Measurements from ENCODE around the gene EP400. TPM values are rescaled to one million over a fixed set of nuclear protein-coding genes. Genes with fewer than 3 reads are reported as not detected.
A peak's percentile ranks its signal among the peaks of the same experiment; 100 is the strongest.
"Not testable (repeated sequence)": the region's sequence is repeated elsewhere in the genome, so short reads cannot be mapped to it uniquely, and the experiment has no call there.

The EP400 gene
- total and polyA plus RNA-seq, 9 of the 15 experiments (the other 6 are each of a cell fraction or from before 2014, with no cell fraction given), result 4.5 to 58.0 (median 7.0) TPM

DNA sequence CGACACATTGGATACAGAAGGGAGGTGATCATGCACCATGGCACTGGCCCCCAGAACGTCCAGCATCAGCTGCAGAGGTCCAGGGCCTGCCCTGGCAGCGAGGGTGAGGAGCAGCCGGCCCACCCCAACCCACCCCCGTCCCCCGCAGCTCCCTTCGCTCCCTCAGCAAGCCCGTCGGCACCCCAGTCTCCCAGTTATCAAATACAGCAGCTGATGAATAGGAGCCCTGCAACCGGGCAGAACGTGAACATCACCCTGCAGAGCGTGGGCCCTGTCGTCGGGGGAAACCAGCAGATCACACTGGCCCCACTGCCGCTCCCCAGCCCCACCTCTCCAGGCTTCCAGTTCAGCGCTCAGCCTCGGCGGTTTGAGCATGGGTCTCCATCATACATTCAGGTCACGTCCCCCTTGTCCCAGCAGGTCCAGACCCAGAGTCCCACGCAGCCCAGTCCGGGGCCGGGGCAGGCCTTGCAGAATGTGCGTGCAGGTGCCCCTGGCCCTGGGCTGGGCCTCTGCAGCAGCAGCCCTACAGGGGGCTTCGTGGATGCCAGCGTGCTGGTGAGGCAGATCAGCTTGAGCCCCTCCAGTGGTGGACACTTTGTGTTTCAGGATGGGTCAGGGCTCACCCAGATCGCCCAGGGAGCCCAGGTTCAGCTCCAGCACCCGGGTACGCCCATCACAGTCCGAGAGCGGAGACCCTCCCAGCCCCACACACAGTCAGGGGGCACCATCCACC, 11.0 kb downstream of the EP400 start:
- H3K4me2 ChIP-seq (ENCODE audit: insufficient read depth, low read length); DNase-seq (ENCODE audit: extremely low read depth in 1 of 4, low spot score in 3 of 4); intact Hi-C loops (cut with micrococcal nuclease); H3K9me3 ChIP-seq (replicated peaks; ENCODE audit: control insufficient read depth, insufficient read depth, low read depth, low read length); H2AFZ ChIP-seq (ENCODE audit: low read depth, low read length); H3K27me3 ChIP-seq (ENCODE audit: control insufficient read depth in 2 of 2, insufficient read depth in 2 of 2, low read length in 2 of 2); CTCF ChIA-PET (ENCODE audit: low intra/inter-chr PET ratio); H3K9ac ChIP-seq (ENCODE audit: insufficient read depth in 1 of 2, low read depth in 2 of 2, low read length in 2 of 2); BruUV-seq (replicated peaks); H3K4me3 ChIP-seq; POLR2A ChIA-PET; ATAC-seq; FAIRE-seq; in situ Hi-C loops (cut with MboI); H3K27ac ChIP-seq (ENCODE audit: extremely low read depth, low read depth, low read length): not testable (repeated sequence)
- Histone ChIP-seq H3K79me2 (ENCODE audit: control insufficient read depth, insufficient read depth, low read length) (peaks cover 89% of the 10 kb centered on the region), H4K20me1 (replicated peaks; ENCODE audit: control insufficient read depth, insufficient read depth, low read length) (peaks cover 63% of the 10 kb centered on the region), H3K9me1 (ENCODE audit: control insufficient read depth, insufficient read depth, low read length) (peaks cover 14% of the 10 kb centered on the region), H3K36me3 (ENCODE audit: control insufficient read depth, insufficient read depth, low read length) (peaks cover 60% of the 10 kb centered on the region), H3K4me1 (replicated peaks in 1 of 2; ENCODE audit: control insufficient read depth in 2 of 2, insufficient read depth in 2 of 2, low read length in 2 of 2) (peaks cover 21 to 27% of the 10 kb centered on the region in 2 experiments; a peak in 4 of 5 replicates)
- 0 out of 2 replicates have a peak, but pooled peaks have one; percentile 22 for TF ChIP-seq RBFOX2 (IDR thresholded peaks at IDR 0.05; ENCODE audit: low read depth, low read length)
- 87% methylated on average over 13 of the region's 30 CpGs for WGBS (ENCODE audit: insufficient coverage, low coverage, missing lambda C conversion rate)

GRCh38 chr12:131961328-131961727, 11.6 kb downstream of the EP400 start:
- intact Hi-C loops (cut with micrococcal nuclease); H3K9ac ChIP-seq (ENCODE audit: insufficient read depth in 1 of 2, low read depth in 2 of 2, low read length in 2 of 2); H3K27me3 ChIP-seq (ENCODE audit: control insufficient read depth in 2 of 2, insufficient read depth in 2 of 2, low read length in 2 of 2); ATAC-seq; H3K9me3 ChIP-seq (replicated peaks; ENCODE audit: control insufficient read depth, insufficient read depth, low read depth, low read length); H3K4me3 ChIP-seq; in situ Hi-C loops (cut with MboI); H2AFZ ChIP-seq (ENCODE audit: low read depth, low read length); CTCF ChIA-PET (ENCODE audit: low intra/inter-chr PET ratio); DNase-seq (ENCODE audit: extremely low read depth in 1 of 4, low spot score in 3 of 4); POLR2A ChIA-PET; FAIRE-seq; H3K27ac ChIP-seq (ENCODE audit: extremely low read depth, low read depth, low read length); H3K4me2 ChIP-seq (ENCODE audit: insufficient read depth, low read length); BruUV-seq (replicated peaks): not testable (repeated sequence)
- Histone ChIP-seq H3K79me2 (ENCODE audit: control insufficient read depth, insufficient read depth, low read length) (peaks cover 89% of the 10 kb centered on the region), H3K9me1 (ENCODE audit: control insufficient read depth, insufficient read depth, low read length) (peaks cover 14% of the 10 kb centered on the region), H3K36me3 (ENCODE audit: control insufficient read depth, insufficient read depth, low read length) (peaks cover 60% of the 10 kb centered on the region), H4K20me1 (replicated peaks; ENCODE audit: control insufficient read depth, insufficient read depth, low read length) (peaks cover 58% of the 10 kb centered on the region), H3K4me1 (replicated peaks in 1 of 2; ENCODE audit: control insufficient read depth in 2 of 2, insufficient read depth in 2 of 2, low read length in 2 of 2) (peaks cover 17 to 21% of the 10 kb centered on the region in 2 experiments; a peak in 4 of 5 replicates)
- WGBS (ENCODE audit: insufficient coverage, low coverage, missing lambda C conversion rate), result 100% methylated on average over 2 of the region's 20 CpGs
